HCT116 (cell line): ENCODE measurements around the gene LRP11. TPM values are rescaled to one million over a fixed set of nuclear protein-coding genes. Genes with fewer than 3 reads are reported as not detected.
A peak's percentile ranks its signal among the peaks of the same experiment; 100 is the strongest.

Experiments used
- ATAC-seq: fragments of 200-7000 bp; cut with Tn5 transposase; 2 replicates; pipeline ENCODE4 v1.9.1; 2020; ENCODE audit warnings: mild to moderate bottlenecking, moderate library complexity
- BruUV-seq: library from RNA; stranded (reverse); fragments of 400-500 nt; replicated peaks from 2 replicates; lab custom pipeline; 2021; lab: Mats Ljungman, UMichigan
- CTCF ChIA-PET: fragments of 300-600 bp; sonication (Branson Sonifier 250); formaldehyde crosslinking; loops from one replicate; lab custom pipeline; 2021; ENCODE audit warnings: antibody characterized with exemption; lab: Charles Lee
- POLR2A ChIA-PET: fragments of 300-600, 350-600 bp; sonication (Branson Sonifier 250); formaldehyde crosslinking; loops from one replicate; lab custom pipeline; 2021; ENCODE audit warnings: antibody characterized with exemption; lab: Charles Lee
- RAD21 ChIA-PET, 2 experiments: fragments of 300-600 bp; sonication (Branson Sonifier 250); formaldehyde crosslinking; loops; one replicate each; lab custom pipeline; 2023; ENCODE audit warnings: low total read pairs in 2 of 2; ENCODE audit not compliant: uncharacterized antibody in 2 of 2, unreplicated experiment in 2 of 2, low non-redundant PET in 1 of 2; lab: Charles Lee
- DNase-seq: peaks from one replicate; pipeline ENCODE4 v3.0.0-alpha.2; 2010; ENCODE audit warnings: low read depth, low spot score
- H2AFZ ChIP-seq: fragments of 200-600 bp; shearing (Covaris generic), sonication (generic); 2 replicates; pipeline ENCODE4 v1.6.1; 2017; ENCODE audit warnings: low read depth, mixed run types, mixed read lengths, antibody characterized with exemption, low read length; ENCODE audit not compliant: poor library complexity, severe bottlenecking
- H3K27ac ChIP-seq: 2 replicates; pipeline ENCODE4 v1.5.1; 2012; ENCODE audit warnings: low read depth, low read length
- H3K27me3 ChIP-seq: fragments of 200-600 bp; sonication (generic); 2 replicates; pipeline ENCODE4 v1.6.1; 2016; ENCODE audit warnings: mixed run types, low read length, mixed read lengths; ENCODE audit not compliant: insufficient read depth
- H3K36me3 ChIP-seq, 2 experiments: fragments of 200-500 bp in 1 of 2; fragments of 200-600 bp in 1 of 2; sonication (Bioruptor generic) in 1 of 2; sonication (generic) in 1 of 2; 2 replicates each; pipeline versions ENCODE4 v1.5.1 to v1.6.1; 2014 to 2016; ENCODE audit warnings: low read length in 2 of 2, inconsistent platforms in 1 of 2, mixed read lengths in 1 of 2, mixed run types in 1 of 2; ENCODE audit not compliant: insufficient read depth in 2 of 2, control insufficient read depth in 1 of 2
- H3K4me1 ChIP-seq, 2 experiments: fragments of 200-600 bp in 1 of 2; sonication (generic) in 1 of 2; 2 replicates each; pipeline versions ENCODE4 v1.5.1 to v1.6.1; 2012 to 2017; ENCODE audit warnings: low read length in 2 of 2, inconsistent platforms in 1 of 2, mild to moderate bottlenecking in 1 of 2, mixed read lengths in 1 of 2, mixed run types in 1 of 2, moderate library complexity in 1 of 2; ENCODE audit not compliant: insufficient read depth in 2 of 2, control insufficient read depth in 1 of 2
- H3K4me2 ChIP-seq: fragments of 200-600 bp; sonication (generic); 2 replicates; pipeline ENCODE4 v1.6.1; 2017; ENCODE audit warnings: mixed run types, low read length, mixed read lengths
- H3K4me3 ChIP-seq, 2 experiments: fragments of 200-600 bp in 1 of 2; sonication (generic) in 1 of 2; replicated peaks in 1 of 2; 2 replicates each; pipeline ENCODE4 v1.5.1; 2011 to 2016; ENCODE audit warnings: low read length in 2 of 2, control low read depth in 1 of 2, low read depth in 1 of 2, mild to moderate bottlenecking in 1 of 2, mixed read lengths in 1 of 2, mixed run types in 1 of 2
- H3K79me2 ChIP-seq: fragments of 200-600 bp; sonication (generic); 2 replicates; pipeline ENCODE4 v1.6.1; 2017; ENCODE audit warnings: mild to moderate bottlenecking, mixed run types, low read length, moderate library complexity, mixed read lengths; ENCODE audit not compliant: insufficient read depth
- H3K9ac ChIP-seq: fragments of 200-600 bp; sonication (generic); 2 replicates; pipeline ENCODE4 v1.6.1; 2016; ENCODE audit warnings: low read length, mixed read lengths
- H3K9me2 ChIP-seq: fragments of 200-600 bp; sonication (generic), shearing (Covaris generic); 2 replicates; pipeline ENCODE4 v1.6.1; 2017; ENCODE audit warnings: mixed run types, mild to moderate bottlenecking, moderate library complexity; ENCODE audit not compliant: insufficient read depth
- H3K9me3 ChIP-seq, 2 experiments: fragments of 200-500 bp in 1 of 2; fragments of 200-600 bp in 1 of 2; sonication (Bioruptor generic) in 1 of 2; sonication (generic) in 1 of 2; 2 replicates each; pipeline ENCODE4 v1.6.1; 2014 to 2017; ENCODE audit warnings: low read length in 2 of 2, mixed read lengths in 2 of 2, inconsistent platforms in 1 of 2, low read depth in 1 of 2, mild to moderate bottlenecking in 1 of 2, mixed run types in 1 of 2, moderate library complexity in 1 of 2; ENCODE audit not compliant: control insufficient read depth in 1 of 2, insufficient read depth in 1 of 2
- H4K20me1 ChIP-seq: fragments of 200-600 bp; sonication (generic), shearing (Covaris generic); 2 replicates; pipeline ENCODE4 v1.6.1; 2017; ENCODE audit warnings: mixed run types, mild to moderate bottlenecking, moderate library complexity; ENCODE audit not compliant: insufficient read depth
- ATF3 ChIP-seq: IDR thresholded peaks from 2 replicates; pipeline ENCODE4 v1.6.1; 2012
- CBX3 ChIP-seq: IDR thresholded peaks from 2 replicates; pipeline ENCODE4 v1.6.1; 2012; ENCODE audit warnings: low read depth
- ELF1 ChIP-seq: IDR thresholded peaks from 2 replicates; pipeline ENCODE4 v1.6.1; 2012; ENCODE audit warnings: low read depth, borderline replicate concordance
- EZH2 ChIP-seq: fragments of 200-600 bp; sonication (generic); IDR thresholded peaks from 2 replicates; pipeline ENCODE4 v1.6.1; 2017; ENCODE audit warnings: antibody characterized with exemption, mixed run types
- POLR2A ChIP-seq: IDR thresholded peaks from 2 replicates; pipeline ENCODE4 v1.7.0; 2011; ENCODE audit warnings: borderline replicate concordance; ENCODE audit not compliant: insufficient read depth, insufficient read length; ENCODE audit errors: extremely low read depth
- POLR2AphosphoS5 ChIP-seq: IDR thresholded peaks from 2 replicates; pipeline ENCODE4 v1.6.1; 2011; ENCODE audit warnings: mild to moderate bottlenecking, low read depth, low read length, moderate library complexity
- REST ChIP-seq: IDR thresholded peaks from 2 replicates; pipeline ENCODE4 v1.6.1; 2012; ENCODE audit warnings: low read depth
- SIN3A ChIP-seq: IDR thresholded peaks from 2 replicates; pipeline ENCODE4 v1.6.1; 2012; ENCODE audit warnings: low read depth
- SP1 ChIP-seq: IDR thresholded peaks from 2 replicates; pipeline ENCODE4 v1.6.1; 2012; ENCODE audit warnings: low read depth
- SRF ChIP-seq: IDR thresholded peaks from 2 replicates; pipeline ENCODE4 v1.6.1; 2012; ENCODE audit warnings: low read depth
- TCF7L2 ChIP-seq: IDR thresholded peaks from 2 replicates; pipeline ENCODE4 v1.7.0; 2011; ENCODE audit warnings: borderline replicate concordance, inconsistent platforms; ENCODE audit not compliant: insufficient read depth, insufficient read length; ENCODE audit errors: extremely low read depth
- ZBTB33 ChIP-seq: IDR thresholded peaks from 2 replicates; pipeline ENCODE4 v1.6.1; 2011; ENCODE audit warnings: mild to moderate bottlenecking, low read length, moderate library complexity; ENCODE audit not compliant: insufficient replicate concordance; ENCODE audit errors: extremely low read depth
- ZNF274 ChIP-seq: fragments of 200-500 bp; sonication (Bioruptor generic); IDR thresholded peaks from 2 replicates; pipeline ENCODE4 v1.6.1; 2014; ENCODE audit warnings: mild to moderate bottlenecking, low read depth, low read length, inconsistent platforms
- intact Hi-C: fragments of 100-400 bp; cut with micrococcal nuclease; formaldehyde crosslinking; loops from 2 replicates; pipeline ENCODE4 v1.10.0; 2022
- total RNA-seq: library from RNA; stranded (reverse); gene quantifications from one replicate; pipeline ENCODE4 v1.2.1, GENCODE V29; 2021; ENCODE audit not compliant: unreplicated experiment

The LRP11 gene
- total RNA-seq, 1 experiment from 2014 or later, result 27.8 TPM

- BruUV-seq, result no TSS peak
Observed at GRCh38 chr6:149847939-149848267, 16.3 kb downstream of the LRP11 start.

More at GRCh38 chr6:149847939-149848267, 16.3 kb downstream of the LRP11 start:
- ATAC-seq (peak; percentile 11), DNase-seq (no peak)
- Histone ChIP-seq H3K4me1 (peaks cover 39 to 51% of the 10 kb centered on the region in 2 experiments), H3K9me2 (no peaks in the 10 kb centered on the region), H3K4me2 (peak overlapping the region; percentile 75), H3K9me3 (no peaks in the 10 kb centered on the region), H3K27me3 (no peaks in the 10 kb centered on the region), H3K9ac (no peak overlapping the region), H3K36me3 (no peaks in the 10 kb centered on the region), H3K27ac (peak overlapping the region; percentile 27; the same call in 1 of the 2 replicates), H3K4me3 (0 out of 4 replicates have a peak overlapping the region, but pooled peaks of 1 of the 2 experiments have one; percentile 16), H3K79me2 (no peaks in the 10 kb centered on the region), H4K20me1 (no peaks in the 10 kb centered on the region), H2AFZ (no peak overlapping the region)
- ChIA-PET RAD21 (interaction anchor here in 1 of 2 experiments (1.0 kb wide), 1 partner anchor 16 kb away, joined by 3 read pairs; no protein-coding TSS in a partner anchor), CTCF (interaction anchor here (3.0 kb wide), 1 partner anchor 12 kb away, joined by 13 read pairs; no protein-coding TSS in a partner anchor), POLR2A (no interaction called here)
- intact Hi-C loops, result loop anchor here (10.0 kb wide), 1 partner anchor 967 kb away; no protein-coding TSS in a partner anchor
- TF ChIP-seq SP1 (no peak), SIN3A (no peak), POLR2AphosphoS5 (no peak), ZNF274 (no peak), ATF3 (no peak), CBX3 (no peak), ZBTB33 (no peak), TCF7L2 (no peak), SRF (no peak), POLR2A (no peak), ELF1 (no peak), EZH2 (no peak), REST (no peak)
